COLO668 (cell line): ENCODE measurements around the gene TGOLN2.
"Not testable (repeated sequence)": the region's sequence is repeated elsewhere in the genome, so short reads cannot be mapped to it uniquely, and the experiment has no call there.

Source experiments
- DNase-seq: peaks from one replicate; lab custom pipeline; 2025; ENCODE audit not compliant: unreplicated experiment; lab: John Stamatoyannopoulos, UW

The TGOLN2 gene

GRCh38 chr2:85327822-85328617 is at the start of gene TGOLN2:
TSS of gene TGOLN2 (minus strand) at chr2:85327989. CDS start at chr2:85327962, 27 bp downstream.
- DNase-seq: peak; percentile 96

GRCh38 chr2:85377083-85377482 is 49.3 kb upstream of the TGOLN2 start:
- no peak for DNase-seq

- DNase-seq: no peak
Observed at GRCh38 chr2:85376291-85377065, 48.7 kb upstream of the TGOLN2 start.

GRCh38 chr2:85371045-85371444 is 43.3 kb upstream of the TGOLN2 start:
- DNase-seq: no peak

GRCh38 chr2:85369500-85369899 is 41.7 kb upstream of the TGOLN2 start:
- DNase-seq: no peak

GRCh38 chr2:85368921-85369320 is 41.1 kb upstream of the TGOLN2 start:
- no peak for DNase-seq

GRCh38 chr2:85367180-85367579 is 39.4 kb upstream of the TGOLN2 start:
- no peak for DNase-seq

- not testable (repeated sequence) for DNase-seq
Observed at GRCh38 chr2:85362653-85363387, 35.0 kb upstream of the TGOLN2 start.

GRCh38 chr2:85357736-85358135 is 29.9 kb upstream of the TGOLN2 start:
- no peak for DNase-seq

- DNase-seq: no peak
Observed at GRCh38 chr2:85356186-85356585, 28.4 kb upstream of the TGOLN2 start.

- no peak for DNase-seq
Observed at GRCh38 chr2:85355521-85355920, 27.7 kb upstream of the TGOLN2 start.

- DNase-seq: no peak
Observed at GRCh38 chr2:85355073-85355410, 27.3 kb upstream of the TGOLN2 start.

- DNase-seq: peak; percentile 97
Observed at GRCh38 chr2:85354286-85355072, 26.7 kb upstream of the TGOLN2 start, which contains the start of the genes ELMOD3 and RETSAT. TSS of gene ELMOD3 (plus strand) at chr2:85354769. CDS start at chr2:85357199, 2,430 bp downstream. TSS of gene RETSAT (minus strand) at chr2:85354528. CDS start at chr2:85354507, 21 bp downstream.

GRCh38 chr2:85353876-85354285 is 26.1 kb upstream of the TGOLN2 start:
- peak; percentile 21 for DNase-seq

- DNase-seq: no peak
Observed at GRCh38 chr2:85347599-85347998, 19.8 kb upstream of the TGOLN2 start.

GRCh38 chr2:85344356-85344954 is 16.7 kb upstream of the TGOLN2 start:
- DNase-seq: no peak

GRCh38 chr2:85343207-85343895 is 15.6 kb upstream of the TGOLN2 start:
- not testable (repeated sequence) for DNase-seq

- DNase-seq: no peak
Observed at GRCh38 chr2:85342156-85342555, 14.4 kb upstream of the TGOLN2 start.

GRCh38 chr2:85341269-85342029 is 13.7 kb upstream of the TGOLN2 start:
- DNase-seq: no peak
